ENCODE results near the gene APOC4. TPM values are rescaled to one million over a fixed set of nuclear protein-coding genes. Genes with fewer than 3 reads are reported as not detected.

APOC4 gene
- total RNA-seq, 1 donor from 2014 or later = not detected

DNA sequence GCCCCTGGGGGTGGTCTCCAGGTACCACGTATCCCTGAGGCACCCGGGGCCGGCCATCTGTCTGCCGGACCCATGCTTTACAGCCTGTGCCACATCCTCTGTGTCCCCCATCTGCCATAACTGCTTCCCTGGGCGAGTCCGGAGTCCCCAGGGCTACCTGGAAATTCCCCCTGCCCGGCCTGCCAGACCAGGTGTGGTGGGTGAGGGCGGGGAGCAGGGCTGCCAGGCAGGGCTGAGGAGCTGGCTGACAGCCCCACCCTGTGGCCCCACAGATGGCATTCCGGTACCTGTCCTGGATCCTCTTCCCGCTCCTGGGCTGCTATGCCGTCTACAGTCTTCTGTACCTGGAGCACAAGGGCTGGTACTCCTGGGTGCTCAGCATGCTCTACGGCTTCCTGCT, 48.9 kb downstream of the APOC4 start:
- Histone ChIP-seq H3K4me3 (ENCODE audit: low read length in 3 of 3) (no peak overlapping the region), H3K36me3 (ENCODE audit: control insufficient read depth in 3 of 3, insufficient read depth in 3 of 3, low read length in 3 of 3) (peaks cover 50 to 55% (median 51%) of the 10 kb centered on the region in 3 donors), H3K27me3 (ENCODE audit: control insufficient read depth in 3 of 3, insufficient read depth in 3 of 3, low read length in 3 of 3) (no peaks in the 10 kb centered on the region), H3K27ac (ENCODE audit: low read depth, low read length) (no peak overlapping the region), H3K9ac (ENCODE audit: low read depth in 1 of 3, low read length in 3 of 3) (no peak overlapping the region), H3K9me3 (ENCODE audit: control insufficient read depth in 3 of 3, low read length in 3 of 3) (no peaks in the 10 kb centered on the region), H3K4me1 (ENCODE audit: control insufficient read depth in 3 of 3, insufficient read depth in 3 of 3, low read length in 3 of 3) (no peaks in the 10 kb centered on the region)

DNA sequence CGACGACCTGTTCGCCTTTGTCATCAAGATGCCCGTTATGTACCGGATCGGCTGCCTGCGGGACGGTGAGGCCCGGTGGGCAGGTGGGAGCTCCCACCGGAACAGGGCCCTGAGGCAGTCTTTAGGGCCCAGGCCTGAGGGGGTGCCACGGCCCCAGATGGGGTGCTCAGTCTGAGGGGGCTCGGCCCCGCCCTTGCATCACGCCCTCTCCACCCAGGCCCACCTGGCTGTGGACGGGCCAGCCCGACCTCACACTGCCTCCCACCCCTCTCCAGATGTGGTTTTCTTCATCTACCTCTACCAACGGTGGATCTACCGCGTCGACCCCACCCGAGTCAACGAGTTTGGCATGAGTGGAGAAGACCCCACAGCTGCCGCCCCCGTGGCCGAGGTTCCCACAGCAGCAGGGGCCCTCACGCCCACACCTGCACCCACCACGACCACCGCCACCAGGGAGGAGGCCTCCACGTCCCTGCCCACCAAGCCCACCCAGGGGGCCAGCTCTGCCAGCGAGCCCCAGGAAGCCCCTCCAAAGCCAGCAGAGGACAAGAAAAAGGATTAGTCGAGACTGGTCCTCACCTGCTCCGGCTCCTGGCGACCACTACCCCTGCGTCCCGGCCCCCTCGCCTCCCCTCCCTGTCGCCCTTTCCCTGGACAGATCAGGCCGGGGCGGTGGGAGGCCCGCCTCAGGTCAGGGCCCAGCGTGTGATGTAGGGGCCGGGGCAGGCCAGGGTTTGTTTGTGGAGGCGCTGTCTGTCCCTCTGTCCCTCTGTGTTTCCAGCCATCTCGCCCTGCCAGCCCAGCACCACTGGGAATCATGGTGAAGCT, 50.5 kb downstream of the APOC4 start:
- no peak overlapping the region for H3K27ac ChIP-seq (ENCODE audit: low read depth, low read length)
- H3K9me3 ChIP-seq (ENCODE audit: control insufficient read depth in 3 of 3, low read length in 3 of 3) = no peaks in the 10 kb centered on the region
- no peak overlapping the region for H3K9ac ChIP-seq (ENCODE audit: low read depth in 1 of 3, low read length in 3 of 3)
- no peak overlapping the region for H3K4me3 ChIP-seq (ENCODE audit: low read length in 3 of 3)
- peaks cover 37 to 41% (median 37%) of the 10 kb centered on the region in 3 donors for H3K36me3 ChIP-seq (ENCODE audit: control insufficient read depth in 3 of 3, insufficient read depth in 3 of 3, low read length in 3 of 3)
- no peaks in the 10 kb centered on the region for H3K27me3 ChIP-seq (ENCODE audit: control insufficient read depth in 3 of 3, insufficient read depth in 3 of 3, low read length in 3 of 3)
- H3K4me1 ChIP-seq (ENCODE audit: control insufficient read depth in 3 of 3, insufficient read depth in 3 of 3, low read length in 3 of 3) = no peaks in the 10 kb centered on the region

DNA sequence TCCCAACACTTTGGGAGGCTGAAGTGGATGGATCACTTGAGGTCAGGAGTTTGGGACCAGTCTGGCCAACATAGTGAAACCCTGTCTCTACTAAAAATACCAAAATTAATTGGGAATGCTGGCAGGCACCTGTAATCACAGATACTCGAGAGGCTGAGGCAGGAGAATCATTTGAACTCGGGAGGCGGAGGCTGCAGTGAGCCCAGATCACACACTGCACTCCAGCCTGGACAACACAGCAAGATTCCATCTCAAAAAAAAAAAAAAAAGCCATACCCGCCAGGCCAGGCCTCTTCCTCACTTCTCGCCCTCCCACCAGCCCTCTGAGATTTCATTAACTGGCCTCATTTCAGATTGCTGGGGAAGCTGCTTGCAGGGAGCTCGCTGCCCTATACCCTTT, 51.5 kb downstream of the APOC4 start:
- no peaks in the 10 kb centered on the region for H3K27me3 ChIP-seq (ENCODE audit: control insufficient read depth in 3 of 3, insufficient read depth in 3 of 3, low read length in 3 of 3)
- no peak overlapping the region for H3K27ac ChIP-seq (ENCODE audit: low read depth, low read length)
- no peaks in the 10 kb centered on the region for H3K4me1 ChIP-seq (ENCODE audit: control insufficient read depth in 3 of 3, insufficient read depth in 3 of 3, low read length in 3 of 3)
- no peaks in the 10 kb centered on the region for H3K9me3 ChIP-seq (ENCODE audit: control insufficient read depth in 3 of 3, low read length in 3 of 3)
- H3K9ac ChIP-seq (ENCODE audit: low read depth in 1 of 3, low read length in 3 of 3) = no peak overlapping the region
- H3K4me3 ChIP-seq (ENCODE audit: low read length in 3 of 3) = no peak overlapping the region
- peaks cover 32 to 34% (median 32%) of the 10 kb centered on the region in 3 donors for H3K36me3 ChIP-seq (ENCODE audit: control insufficient read depth in 3 of 3, insufficient read depth in 3 of 3, low read length in 3 of 3)

DNA sequence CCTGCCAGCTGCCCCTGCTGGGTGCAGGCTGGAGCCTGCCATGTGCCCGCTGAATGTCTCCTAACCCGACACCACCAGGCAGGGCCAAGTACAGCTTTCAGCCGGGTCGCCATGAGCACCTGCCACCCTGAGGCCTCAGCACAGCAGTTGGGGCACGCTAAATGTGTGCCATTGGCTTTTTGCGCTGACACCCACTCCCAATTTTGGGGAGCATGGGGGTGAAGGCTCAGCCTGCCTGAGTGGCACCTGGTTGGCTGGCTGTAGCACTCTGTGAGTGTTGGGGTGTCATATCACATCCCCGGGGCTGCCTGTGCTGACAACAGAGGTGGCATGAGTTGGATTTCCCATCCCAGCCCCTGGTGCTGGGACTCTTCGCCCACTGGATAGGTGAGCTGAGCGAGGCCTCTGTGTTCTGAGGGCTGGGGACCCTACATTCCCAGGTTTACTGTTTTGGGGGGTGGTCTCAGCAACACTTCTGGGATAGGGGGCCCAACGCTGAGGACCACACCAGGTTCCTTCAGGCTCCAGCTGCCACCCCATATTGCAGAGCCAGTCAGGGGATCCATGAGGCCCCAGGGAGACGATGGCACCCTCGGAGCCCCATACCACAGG, 52.0 kb downstream of the APOC4 start:
- Histone ChIP-seq H3K27me3 (ENCODE audit: control insufficient read depth in 3 of 3, insufficient read depth in 3 of 3, low read length in 3 of 3) (no peaks in the 10 kb centered on the region), H3K36me3 (ENCODE audit: control insufficient read depth in 3 of 3, insufficient read depth in 3 of 3, low read length in 3 of 3) (peaks cover 30 to 31% (median 30%) of the 10 kb centered on the region in 3 donors), H3K9ac (ENCODE audit: low read depth in 1 of 3, low read length in 3 of 3) (peak overlapping the region in 1 of 3 donors; percentile 8), H3K9me3 (ENCODE audit: control insufficient read depth in 3 of 3, low read length in 3 of 3) (no peaks in the 10 kb centered on the region), H3K4me1 (ENCODE audit: control insufficient read depth in 3 of 3, insufficient read depth in 3 of 3, low read length in 3 of 3) (no peaks in the 10 kb centered on the region), H3K4me3 (ENCODE audit: low read length in 3 of 3) (no peak overlapping the region), H3K27ac (ENCODE audit: low read depth, low read length) (no peak overlapping the region)

Other genes starting within 250 kb of the APOC4 start
- 1.0 TPM for gene CEACAM16, start 243.1 kb upstream of the APOC4 start, total RNA-seq
- 3.1 TPM for gene BCL3, start 193.5 kb upstream of the APOC4 start, total RNA-seq
- gene CBLC, start 164.3 kb upstream of the APOC4 start, total RNA-seq = not detected
- 89.8 TPM for gene BCAM, start 133.1 kb upstream of the APOC4 start, total RNA-seq
- 31.8 TPM for gene NECTIN2, start 95.9 kb upstream of the APOC4 start, total RNA-seq
- gene TOMM40, start 51.0 kb upstream of the APOC4 start, total RNA-seq = 22.4 TPM
- gene APOE, start 36.4 kb upstream of the APOC4 start, total RNA-seq = 93.9 TPM
- 5.7 TPM for gene APOC1, start 27.6 kb upstream of the APOC4 start, total RNA-seq
- gene APOC2, start 3.8 kb downstream of the APOC4 start, total RNA-seq = not detected
- gene CLPTM1, start 13.1 kb downstream of the APOC4 start, total RNA-seq = 40.7 TPM
- gene RELB, start 59.2 kb downstream of the APOC4 start, total RNA-seq = 7.8 TPM
- gene CLASRP, start 96.8 kb downstream of the APOC4 start, total RNA-seq = 7.8 TPM
- gene ZNF296, start 134.2 kb downstream of the APOC4 start, total RNA-seq = not detected
- 16.7 TPM for gene GEMIN7, start 137.0 kb downstream of the APOC4 start, total RNA-seq
- 16.2 TPM for gene PPP1R37, start 150.9 kb downstream of the APOC4 start, total RNA-seq
- not detected for gene NKPD1, start 218.7 kb downstream of the APOC4 start, total RNA-seq
- 15.1 TPM for gene TRAPPC6A, start 236.0 kb downstream of the APOC4 start, total RNA-seq
- 4.2 TPM for gene BLOC1S3, start 236.5 kb downstream of the APOC4 start, total RNA-seq

All from skeletal muscle tissue (tissue), 4 donors.